Esophagus (tissue), 2 donors: ENCODE data around the gene HIVEP3. TPM values are rescaled to one million over a fixed set of nuclear protein-coding genes. Genes with fewer than 3 reads are reported as not detected.

Experiments used
- H3K27ac ChIP-seq, 2 donors: one replicate each; pipeline ENCODE4 v1.5.1; 2013; ENCODE audit warnings: low read depth in 2 of 2, mild to moderate bottlenecking in 2 of 2, inconsistent platforms in 1 of 2, low read length in 1 of 2, moderate library complexity in 1 of 2
- H3K27me3 ChIP-seq, 2 donors: one replicate each; pipeline ENCODE4 v1.6.1; 2013; ENCODE audit warnings: low read length in 2 of 2, control low read depth in 1 of 2, mild to moderate bottlenecking in 1 of 2; ENCODE audit not compliant: insufficient read depth in 2 of 2, control insufficient read depth in 1 of 2
- H3K36me3 ChIP-seq, 2 donors: one replicate each; pipeline ENCODE4 v1.6.1; 2013; ENCODE audit warnings: low read length in 1 of 2; ENCODE audit not compliant: control insufficient read depth in 2 of 2, insufficient read depth in 2 of 2
- H3K4me1 ChIP-seq, 2 donors: one replicate each; pipeline ENCODE4 v1.6.1; 2013; ENCODE audit warnings: low read length in 1 of 2; ENCODE audit not compliant: control insufficient read depth in 2 of 2, insufficient read depth in 2 of 2
- H3K4me3 ChIP-seq, 2 donors: one replicate each; pipeline ENCODE4 v1.5.1; 2013; ENCODE audit warnings: low read length in 2 of 2, mild to moderate bottlenecking in 2 of 2, low read depth in 1 of 2, moderate library complexity in 1 of 2
- H3K9me3 ChIP-seq, 2 donors: one replicate each; pipeline ENCODE4 v1.6.1; 2013; ENCODE audit warnings: mild to moderate bottlenecking in 2 of 2, low read depth in 1 of 2, low read length in 1 of 2, moderate library complexity in 1 of 2; ENCODE audit not compliant: control insufficient read depth in 2 of 2, insufficient read depth in 1 of 2
- WGBS, 2 donors: extraction: QIAGEN DNeasy Blood & Tissue Kit; methylation state at CpG; one replicate each; pipeline ENCODE4 v1.1.7; 2013; 5-methylcytosine and 5-hydroxymethylcytosine counted together
- polyA plus RNA-seq, 2 donors: library from polyadenylated mRNA; stranded (reverse); fragments of 200-250 nt; gene quantifications; one replicate each; pipeline ENCODE4 v1.2.3, GENCODE V29; 2013
- donor health status: healthy with polysubstance abuse.
- donor health status: Bipolar disorder and iron deficiency.

The HIVEP3 gene
- polyA plus RNA-seq, 2 donors, result 2.7 to 10.0 TPM

GRCh38 chr1:41515131-41515678 is 403.5 kb downstream of the HIVEP3 start:
- Histone ChIP-seq H3K9me3 (no peaks in the 10 kb centered on the region), H3K4me1 (peaks cover 0 to 10% of the 10 kb centered on the region in 2 donors), H3K27me3 (no peaks in the 10 kb centered on the region), H3K27ac (peak overlapping the region in 1 of 2 donors; percentile 54), H3K4me3 (no peak overlapping the region), H3K36me3 (peaks cover 0 to 17% of the 10 kb centered on the region in 2 donors)
- 61 to 69% methylated on average over 5 of the region's 5 CpGs for WGBS, 2 donors

- Histone ChIP-seq H3K9me3 (no peaks in the 10 kb centered on the region), H3K4me3 (no peak overlapping the region), H3K4me1 (peaks cover 0 to 10% of the 10 kb centered on the region in 2 donors), H3K27ac (no peak overlapping the region), H3K36me3 (peaks cover 0 to 17% of the 10 kb centered on the region in 2 donors), H3K27me3 (no peaks in the 10 kb centered on the region)
- 75 to 86% methylated on average over 8 of the region's 8 CpGs for WGBS, 2 donors
These were observed 404.3 kb downstream of the HIVEP3 start for GRCh38 chr1:41514381-41514780.

- whole genome bisulfite sequencing, 2 donors, result 84 to 86% methylated on average over 17 of the region's 17 CpGs
- H3K27me3 ChIP-seq, result no peaks in the 10 kb centered on the region
- no peaks in the 10 kb centered on the region for H3K9me3 ChIP-seq
- no peak overlapping the region for H3K4me3 ChIP-seq
- H3K36me3 ChIP-seq, result peaks cover 0 to 17% of the 10 kb centered on the region in 2 donors
- H3K27ac ChIP-seq, result no peak overlapping the region
- peaks cover 0 to 10% of the 10 kb centered on the region in 2 donors for H3K4me1 ChIP-seq
These were observed 405.4 kb downstream of the HIVEP3 start for GRCh38 chr1:41513383-41513735.

- H3K36me3 ChIP-seq, result peaks cover 0 to 17% of the 10 kb centered on the region in 2 donors
- H3K27ac ChIP-seq, result no peak overlapping the region
- H3K4me1 ChIP-seq, result peaks cover 2 to 10% of the 10 kb centered on the region in 2 donors
- no peaks in the 10 kb centered on the region for H3K27me3 ChIP-seq
- WGBS, 2 donors, result 91 to 92% methylated on average over 26 to 27 of the region's 27 CpGs
- no peaks in the 10 kb centered on the region for H3K9me3 ChIP-seq
- H3K4me3 ChIP-seq, result no peak overlapping the region
These were observed 405.9 kb downstream of the HIVEP3 start for GRCh38 chr1:41512701-41513382.

- peaks cover 0 to 17% of the 10 kb centered on the region in 2 donors for H3K36me3 ChIP-seq
- H3K4me1 ChIP-seq, result peaks cover 2 to 5% of the 10 kb centered on the region in 2 donors
- H3K9me3 ChIP-seq, result no peaks in the 10 kb centered on the region
- no peak overlapping the region for H3K27ac ChIP-seq
- 94 to 96% methylated on average over 7 of the region's 7 CpGs for WGBS, 2 donors
- no peak overlapping the region for H3K4me3 ChIP-seq
- no peaks in the 10 kb centered on the region for H3K27me3 ChIP-seq
These were observed 407.5 kb downstream of the HIVEP3 start for GRCh38 chr1:41511239-41511540.

- H3K27ac ChIP-seq, result no peak overlapping the region
- H3K36me3 ChIP-seq, result peaks cover 0 to 17% of the 10 kb centered on the region in 2 donors
- no peaks in the 10 kb centered on the region for H3K9me3 ChIP-seq
- H3K4me3 ChIP-seq, result no peak overlapping the region
- no peaks in the 10 kb centered on the region for H3K27me3 ChIP-seq
- WGBS, 2 donors, result 95 to 97% methylated on average over 38 to 41 of the region's 41 CpGs
- peaks cover 2 to 3% of the 10 kb centered on the region in 2 donors for H3K4me1 ChIP-seq
These were observed 408.0 kb downstream of the HIVEP3 start for GRCh38 chr1:41510531-41511238.

- H3K27ac ChIP-seq, result no peak overlapping the region
- WGBS, 2 donors, result 76 to 82% methylated on average over 9 of the region's 9 CpGs
- H3K9me3 ChIP-seq, result no peaks in the 10 kb centered on the region
- peaks cover 0 to 2% of the 10 kb centered on the region in 2 donors for H3K4me1 ChIP-seq
- no peak overlapping the region for H3K4me3 ChIP-seq
- H3K27me3 ChIP-seq, result no peaks in the 10 kb centered on the region
- peaks cover 0 to 17% of the 10 kb centered on the region in 2 donors for H3K36me3 ChIP-seq
These were observed 409.5 kb downstream of the HIVEP3 start for GRCh38 chr1:41509270-41509671.

GRCh38 chr1:41508290-41508689 is 410.4 kb downstream of the HIVEP3 start:
- Histone ChIP-seq H3K36me3 (peaks cover 0 to 16% of the 10 kb centered on the region in 2 donors), H3K4me3 (no peak overlapping the region), H3K4me1 (peaks cover 0 to 2% of the 10 kb centered on the region in 2 donors), H3K27me3 (no peaks in the 10 kb centered on the region), H3K27ac (no peak overlapping the region), H3K9me3 (no peaks in the 10 kb centered on the region)
- 82 to 83% methylated on average over 2 of the region's 2 CpGs for WGBS, 2 donors

- WGBS, 2 donors, result 92% methylated on average over 6 of the region's 6 CpGs
- H3K27me3 ChIP-seq, result no peaks in the 10 kb centered on the region
- no peaks in the 10 kb centered on the region for H3K9me3 ChIP-seq
- H3K27ac ChIP-seq, result no peak overlapping the region
- no peak overlapping the region for H3K4me3 ChIP-seq
- peaks cover 0 to 11% of the 10 kb centered on the region in 2 donors for H3K36me3 ChIP-seq
- peaks cover 0 to 2% of the 10 kb centered on the region in 2 donors for H3K4me1 ChIP-seq
These were observed 410.9 kb downstream of the HIVEP3 start for GRCh38 chr1:41507836-41508235.
